HPDE6-E6E7 (cell line): ENCODE measurements around the gene HOXB8.

Experiments used
- DNase-seq: peaks from one replicate; pipeline ENCODE4 v3.0.0; 2011; ENCODE audit warnings: missing footprints; ENCODE audit errors: extremely low spot score

HOXB8 gene

DNA sequence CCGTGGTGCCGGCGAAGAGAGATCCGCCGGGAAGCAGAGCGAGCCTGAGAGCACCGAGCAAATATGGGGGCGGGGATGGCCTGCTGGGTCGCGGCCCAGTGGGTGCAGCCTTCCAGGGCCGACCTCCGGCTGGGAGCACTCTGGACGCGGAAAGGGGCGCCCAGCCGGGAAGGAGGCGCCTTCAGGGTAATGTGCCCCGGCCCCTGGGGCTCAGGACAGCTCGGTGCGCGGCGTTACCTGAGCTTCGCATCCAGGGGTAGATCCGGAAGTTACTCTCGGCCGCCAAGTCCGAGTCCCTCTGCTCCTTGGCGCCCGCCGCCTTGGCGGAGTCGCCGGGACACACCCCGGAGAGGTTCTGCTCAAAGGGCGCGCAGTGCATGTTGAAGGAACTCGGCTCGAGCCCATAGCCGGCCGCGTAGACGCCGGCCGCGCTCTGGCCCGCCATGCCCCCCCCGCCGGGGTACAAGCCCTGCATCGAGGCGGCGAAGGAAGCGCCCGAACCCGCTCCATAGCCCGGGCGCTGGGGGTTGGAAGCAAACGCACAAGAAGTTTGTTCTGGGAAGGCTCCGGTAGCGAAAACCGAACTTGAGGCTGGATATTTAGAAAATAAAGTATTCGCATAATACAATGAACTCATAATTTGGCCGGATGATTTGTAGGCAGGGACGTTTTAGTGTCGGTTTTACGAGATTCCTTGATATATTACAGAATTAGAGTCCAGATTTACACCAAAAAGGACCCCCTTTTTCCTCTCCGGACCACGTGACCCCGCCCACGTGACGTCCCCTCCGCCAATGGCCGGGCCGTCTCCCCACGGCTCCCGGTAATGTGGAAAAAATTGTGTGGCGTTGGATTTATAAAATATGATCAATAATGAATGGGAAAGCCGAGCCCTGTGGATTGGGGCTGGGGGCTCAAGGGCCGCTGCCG is 4.5 kb downstream of the HOXB8 start, which contains the start of gene HOXB7:
Gene HOXB7 (minus strand): TSS at position 736 of the 930 bp plus-strand sequence. CDS start 99 bp downstream, at position 637.
- DNase-seq = no peak

DNA sequence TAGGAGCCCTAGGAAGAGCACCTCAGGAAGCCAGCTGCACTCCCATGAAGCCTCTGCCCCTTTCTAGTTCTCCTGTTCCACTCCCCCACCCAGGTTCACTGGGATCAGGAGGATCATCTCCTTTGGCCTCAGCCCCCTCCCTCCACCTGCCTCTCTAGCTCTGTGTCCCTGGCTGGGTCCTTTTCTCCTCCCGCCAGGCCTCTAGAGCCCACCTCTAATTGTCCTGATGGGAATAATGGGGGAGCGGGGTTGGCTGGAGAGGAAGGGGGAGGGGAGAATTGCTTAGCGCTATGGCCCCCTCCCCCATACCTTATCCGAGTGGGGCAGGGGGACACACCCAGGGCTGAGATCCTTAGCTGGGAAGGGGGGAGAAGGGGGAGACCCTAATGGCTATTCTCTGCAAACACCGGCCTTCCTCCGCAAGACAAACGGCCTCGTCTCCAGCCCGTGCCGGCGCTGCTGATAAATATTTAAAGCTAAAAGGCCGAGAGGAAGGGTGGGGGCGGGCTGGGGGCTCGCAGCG is 5.3 kb downstream of the HOXB8 start:
- no peak for DNase-seq

DNA sequence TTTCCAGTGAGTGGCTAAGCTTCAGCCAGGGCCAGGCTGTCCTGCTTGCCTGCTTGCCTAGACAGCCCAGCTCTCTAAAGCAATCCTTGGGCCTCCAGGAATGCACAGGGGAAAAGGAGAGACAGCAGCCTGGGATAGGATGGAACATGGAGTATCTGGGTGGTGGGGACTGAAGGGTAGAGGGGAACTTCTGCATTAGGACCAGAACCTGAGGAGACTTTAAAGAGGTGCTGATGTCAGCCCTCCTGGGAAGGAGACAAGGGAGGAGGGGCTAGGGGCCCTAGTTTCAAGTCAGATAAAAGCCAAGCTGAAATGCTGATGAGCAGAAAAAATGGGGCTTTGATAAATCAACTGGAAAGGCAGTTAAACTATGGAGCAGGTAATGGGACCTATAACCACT is 6.1 kb downstream of the HOXB8 start:
- DNase-seq = no peak

GRCh38 chr17:48608494-48608834 is 6.6 kb downstream of the HOXB8 start:
- DNase-seq = no peak

- no peak for DNase-seq
These were observed 8.0 kb downstream of the HOXB8 start for GRCh38 chr17:48606892-48607614.

DNA sequence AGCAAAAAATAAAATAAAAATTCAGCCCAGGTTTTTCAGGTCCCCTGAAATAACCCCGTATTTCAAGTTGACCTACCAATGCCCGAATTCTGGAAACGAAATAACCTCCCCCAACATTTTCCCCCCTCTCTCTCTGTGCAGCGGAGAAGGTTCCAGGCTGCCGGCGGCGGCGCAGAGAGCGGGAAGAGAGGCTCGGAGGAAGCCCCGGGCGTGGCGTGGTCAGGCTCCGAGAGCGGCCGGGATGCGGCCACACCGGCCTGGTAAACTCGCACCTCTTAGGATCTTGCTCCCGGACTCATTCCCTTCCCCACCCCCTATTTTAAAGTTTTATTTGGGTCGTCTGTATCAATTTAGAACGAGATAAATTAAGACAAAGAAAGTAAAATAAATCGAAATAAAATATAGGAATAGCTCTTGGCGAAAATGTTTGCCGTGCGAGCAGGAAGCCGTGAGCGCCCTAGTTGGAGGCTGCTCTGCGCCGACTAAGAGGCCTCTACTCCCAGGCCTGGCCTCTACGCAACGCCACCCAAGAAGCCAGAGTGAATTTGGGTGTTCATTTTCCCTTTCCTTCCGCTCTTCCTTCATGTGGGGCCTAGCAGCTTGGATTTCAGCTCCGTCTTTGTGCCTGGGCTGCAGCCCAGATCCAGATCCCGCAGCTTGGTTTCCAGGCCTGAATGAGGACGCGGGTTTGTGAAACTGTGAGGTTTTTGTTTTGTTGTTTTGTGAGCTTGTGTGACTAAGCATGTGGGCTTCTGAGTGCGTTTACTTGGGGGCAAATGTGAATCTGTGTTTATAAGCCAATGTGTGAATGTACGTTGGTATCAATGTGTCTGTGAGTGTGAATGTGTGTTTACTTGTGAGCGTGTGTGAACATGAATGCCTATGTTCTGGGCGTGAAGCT is 8.9 kb downstream of the HOXB8 start:
- no peak for DNase-seq

DNA sequence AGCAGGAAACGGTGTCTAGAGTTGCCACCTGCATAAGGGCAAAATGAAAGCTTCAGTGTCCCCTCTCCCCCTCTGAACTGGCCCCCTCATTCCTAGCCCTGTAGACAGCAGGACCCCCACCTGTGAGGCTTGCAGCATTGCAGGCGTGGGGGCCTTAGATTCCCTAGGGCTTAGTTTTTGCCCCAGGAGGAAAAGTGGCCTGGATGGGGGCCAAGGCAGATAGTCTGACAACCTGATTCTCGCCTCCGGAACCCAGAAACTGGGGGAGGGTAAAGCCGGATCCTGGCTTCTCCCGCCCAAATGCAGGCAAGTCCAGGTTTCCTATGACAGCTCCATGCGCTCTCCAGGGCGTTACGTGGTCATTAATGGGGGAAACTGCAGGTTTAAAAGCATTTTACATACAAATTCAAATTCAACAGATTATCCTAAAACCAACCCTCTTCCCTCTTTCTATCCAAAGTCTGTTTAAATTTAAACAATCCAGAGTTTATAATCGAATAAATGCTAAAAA is 9.6 kb downstream of the HOXB8 start:
- no peak for DNase-seq

DNA sequence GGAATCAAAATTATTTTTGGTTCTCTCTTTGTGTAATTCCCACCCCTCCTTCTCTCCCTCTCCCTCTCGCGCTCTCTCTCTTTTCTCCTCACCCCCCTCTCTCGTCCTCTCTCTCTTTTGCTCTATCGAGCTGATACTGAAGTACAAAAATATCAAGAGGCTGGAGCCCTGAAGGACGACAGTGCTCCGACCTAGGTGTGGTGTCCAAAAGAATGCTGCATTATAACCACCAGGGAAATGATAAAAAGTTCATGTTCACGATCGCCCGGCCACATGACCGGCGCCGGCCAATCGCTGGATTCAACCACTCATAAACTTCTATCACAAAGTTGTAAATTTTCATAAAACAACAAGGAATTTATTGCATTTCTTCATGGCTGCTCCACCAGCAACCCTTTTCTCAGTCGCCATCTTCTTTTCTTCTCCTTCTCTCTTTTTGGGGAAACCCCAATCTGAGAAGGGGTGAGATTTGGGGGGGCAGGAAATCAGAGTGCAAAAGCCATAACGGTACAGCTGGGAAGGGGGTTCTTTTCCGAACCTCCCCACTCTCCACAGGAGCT is 10.2 kb downstream of the HOXB8 start, which contains the start of gene HOXB6:
Gene HOXB6 (minus strand): TSS at position 217 of the 560 bp plus-strand sequence. CDS start 6,836 bp downstream, outside the sequence.
- DNase-seq = no peak

DNA sequence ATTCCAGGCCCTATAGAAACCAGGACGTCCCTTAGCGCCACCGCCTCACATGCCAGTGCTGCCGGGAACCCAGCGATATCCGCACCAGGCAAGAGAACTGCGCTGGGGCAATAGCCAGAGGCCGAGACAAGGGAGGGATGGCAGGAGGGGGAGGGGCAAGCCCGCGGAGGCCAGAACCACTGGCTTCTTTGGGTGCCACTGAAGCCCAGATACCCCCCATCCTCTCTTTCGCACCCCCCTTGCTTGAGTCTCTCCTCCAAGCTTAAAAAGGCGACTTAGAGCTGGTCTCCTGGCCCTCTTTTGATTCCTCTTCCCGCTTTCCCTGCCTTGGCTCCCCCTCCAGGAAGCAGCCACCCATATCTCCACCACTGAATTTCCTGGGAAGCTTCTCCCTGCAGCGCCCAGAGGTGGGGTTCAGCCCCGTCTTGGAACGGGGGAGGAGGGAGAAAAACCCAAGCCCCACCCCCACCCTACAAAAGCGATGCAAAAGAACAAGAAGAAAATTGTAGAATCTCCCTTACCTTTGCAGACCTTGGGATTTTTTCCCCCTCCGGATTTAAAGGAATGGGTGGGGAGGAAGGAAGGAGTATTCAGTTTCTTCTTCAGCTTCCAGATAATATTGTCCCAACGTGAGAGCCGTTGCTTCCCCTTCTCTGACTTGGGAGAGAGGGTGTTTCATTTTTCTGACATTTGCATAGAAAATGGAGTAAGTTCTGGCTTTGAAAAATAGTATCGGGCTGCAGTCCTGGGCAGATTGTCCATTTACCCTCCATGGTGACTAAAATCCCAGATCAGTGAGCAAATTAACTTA is 10.9 kb downstream of the HOXB8 start:
- no peak for DNase-seq

- no peak for DNase-seq
These were observed 13.3 kb downstream of the HOXB8 start for GRCh38 chr17:48601539-48602425.

- no peak for DNase-seq
These were observed 13.9 kb downstream of the HOXB8 start for GRCh38 chr17:48601207-48601538.

- no peak for DNase-seq
These were observed 14.6 kb downstream of the HOXB8 start for GRCh38 chr17:48600244-48601098.

- DNase-seq = no peak
These were observed 15.7 kb downstream of the HOXB8 start for GRCh38 chr17:48599354-48599753.

DNA sequence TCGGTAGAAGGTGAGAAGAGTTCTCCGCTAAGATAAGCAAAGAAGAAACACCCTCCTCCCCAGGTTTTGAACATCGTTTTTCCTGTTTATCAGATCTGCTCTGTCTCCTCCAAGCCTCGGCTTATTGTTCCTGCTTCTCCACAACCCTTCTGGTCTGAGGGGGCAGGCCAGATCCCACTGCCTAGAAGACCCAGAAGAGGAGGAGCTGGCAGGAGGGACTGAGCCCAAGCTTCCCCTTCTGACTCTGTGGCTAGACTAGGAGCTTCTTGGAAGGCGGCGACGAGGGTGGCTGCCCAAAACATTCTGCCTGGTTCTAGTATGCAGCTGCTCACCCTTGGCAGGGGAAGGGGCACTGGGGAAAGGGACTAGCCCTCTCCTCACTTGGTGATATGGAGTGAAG is 16.4 kb downstream of the HOXB8 start:
- DNase-seq = no peak

DNA sequence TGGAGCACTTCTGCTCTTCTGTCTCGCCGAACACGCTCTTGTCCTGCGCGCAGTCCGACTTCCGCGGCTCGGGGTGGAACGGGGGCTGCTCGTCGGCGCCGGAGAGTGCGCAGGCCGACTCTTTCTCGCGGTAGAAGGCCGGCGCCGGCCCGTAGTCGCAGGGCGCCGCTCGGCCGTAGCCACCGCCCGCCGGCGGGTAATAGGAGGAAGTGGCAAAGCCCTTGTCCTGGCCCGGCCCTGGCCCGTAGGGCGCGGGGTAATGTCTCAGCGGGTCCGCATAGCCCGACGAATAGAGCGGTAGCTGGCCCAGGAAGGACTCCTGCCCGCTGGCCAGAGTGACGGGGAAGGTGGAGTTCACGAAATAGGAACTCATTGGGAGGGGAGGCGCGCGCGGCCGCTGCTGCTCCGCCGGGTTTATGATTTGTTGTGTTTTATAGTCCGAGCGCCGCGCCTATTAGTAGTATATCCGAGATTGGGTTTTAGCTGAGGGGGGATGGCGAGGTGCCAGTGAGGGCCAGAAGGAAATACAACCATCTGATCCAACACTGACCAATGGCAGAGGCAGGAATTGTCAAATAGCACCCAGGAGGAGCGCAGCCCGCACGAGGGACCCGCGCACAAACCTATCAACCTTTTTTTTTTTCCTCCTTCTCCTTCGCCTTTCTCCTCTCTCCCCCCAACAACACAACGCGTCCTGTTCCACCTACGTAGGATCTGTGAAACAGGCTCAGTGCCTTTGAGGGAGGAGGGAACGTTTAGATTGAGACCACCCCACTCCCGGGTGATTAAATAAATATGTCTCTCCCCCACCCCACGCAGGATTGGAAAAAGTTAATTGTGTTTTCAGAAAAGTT is 17.1 kb downstream of the HOXB8 start:
- no peak for DNase-seq

DNA sequence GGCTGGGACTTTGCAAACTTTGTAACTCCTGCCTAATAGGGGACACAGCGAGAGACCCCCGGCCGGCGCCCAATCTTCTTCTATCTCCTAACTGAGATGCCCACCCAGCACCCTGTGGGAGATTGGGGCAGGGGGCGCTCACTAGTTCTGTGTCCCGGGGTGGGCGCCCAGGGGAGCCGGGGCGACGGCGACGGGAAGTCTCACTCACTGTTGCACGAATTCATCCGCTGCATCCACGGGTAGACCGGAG is 17.6 kb downstream of the HOXB8 start:
- no peak for DNase-seq

- DNase-seq = no peak
These were observed 18.2 kb downstream of the HOXB8 start for GRCh38 chr17:48596735-48597527.
